GM23338 (cell line): ENCODE measurements around the gene CDYL2.

ENCODE experiments used
- CTCF ChIP-seq, 2 experiments: fragments of 200-600 bp in 1 of 2; sonication (generic) in 1 of 2; conservative IDR thresholded peaks; 2 replicates each; pipeline versions ENCODE4 v1.5.1 to v1.6.1; 2016 to 2017; ENCODE audit warnings: antibody characterized with exemption in 2 of 2, low read depth in 2 of 2, mild to moderate bottlenecking in 2 of 2, moderate library complexity in 1 of 2
- EZH2 ChIP-seq: fragments of 200-600 bp; sonication (generic); IDR thresholded peaks from one replicate; pipeline ENCODE4 v1.8.0; 2017; ENCODE audit warnings: antibody characterized with exemption, mild to moderate bottlenecking, low read depth; ENCODE audit not compliant: unreplicated experiment
- JUNB ChIP-seq: IDR thresholded peaks from one replicate; pipeline ENCODE4 v1.6.1; 2016; ENCODE audit warnings: antibody characterized with exemption; ENCODE audit not compliant: unreplicated experiment

GRCh38 chr16:80628254-80628653, 176.1 kb downstream of the CDYL2 start:
- TF ChIP-seq CTCF (conservative IDR thresholded peaks at IDR 0.05; ENCODE audit: low read depth in 2 of 2): no peak
- no peak for TF ChIP-seq JUNB
- no peak for TF ChIP-seq EZH2
